Measurements from ENCODE around the gene CNEP1R1. TPM values are rescaled to one million over a fixed set of nuclear protein-coding genes. Genes with fewer than 3 reads are reported as not detected.

The CNEP1R1 gene
- total RNA-seq, 1 experiment from 2014 or later: 12.2 TPM

DNA sequence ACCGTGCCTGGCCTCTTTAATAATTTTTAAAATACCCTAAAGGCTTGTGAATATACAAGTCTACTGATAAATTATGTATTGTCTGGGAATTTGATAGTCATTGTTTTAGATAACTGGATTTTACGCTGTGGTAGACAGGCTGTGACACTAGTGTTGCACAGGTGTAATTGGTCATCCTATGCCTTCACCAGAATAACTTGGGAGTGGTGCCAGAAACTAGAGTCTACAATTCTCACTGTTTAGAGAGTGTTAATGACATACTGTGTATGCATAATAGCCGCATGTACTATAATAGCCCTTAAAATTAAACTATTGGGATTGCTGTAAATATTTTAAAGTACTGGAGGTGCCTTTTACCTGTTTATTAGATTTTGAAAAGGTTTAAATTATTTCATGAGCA lies 11.4 kb downstream of the CNEP1R1 start:
- H3K4me1 ChIP-seq (replicated peaks; ENCODE audit: insufficient read depth): no peaks in the 10 kb centered on the region
- H3K4me3 ChIP-seq: no peak overlapping the region
- CTCF ChIA-PET: no interaction called here
- no TSS peak for BruUV-seq (replicated peaks)
- intact Hi-C loops (cut with micrococcal nuclease; ENCODE audit: unreplicated experiment): no loop called here
- H3K9me3 ChIP-seq (ENCODE audit: insufficient read depth, low read depth): no peaks in the 10 kb centered on the region
- H4K20me1 ChIP-seq (ENCODE audit: insufficient read depth): no peaks in the 10 kb centered on the region
- DNase-seq: no peak
- 0 out of 2 replicates have a peak, but pooled peaks cover 5% of the 10 kb centered on the region for H3K36me3 ChIP-seq (ENCODE audit: low read depth)
- no peaks in the 10 kb centered on the region for H3F3A ChIP-seq (ENCODE audit: insufficient read depth, low read depth)
- H3K79me2 ChIP-seq (ENCODE audit: low read depth): no peaks in the 10 kb centered on the region
- no peak overlapping the region for H2AFZ ChIP-seq
- H3K27ac ChIP-seq: no peak overlapping the region
- no peaks in the 10 kb centered on the region for H3K27me3 ChIP-seq (ENCODE audit: insufficient read depth, low read depth)
- POLR2A ChIA-PET (ENCODE audit: unreplicated experiment): no interaction called here
- H3K9me2 ChIP-seq (ENCODE audit: insufficient read depth): no peaks in the 10 kb centered on the region
- H3K4me2 ChIP-seq: no peak overlapping the region
- TF ChIP-seq, protein P1, sequence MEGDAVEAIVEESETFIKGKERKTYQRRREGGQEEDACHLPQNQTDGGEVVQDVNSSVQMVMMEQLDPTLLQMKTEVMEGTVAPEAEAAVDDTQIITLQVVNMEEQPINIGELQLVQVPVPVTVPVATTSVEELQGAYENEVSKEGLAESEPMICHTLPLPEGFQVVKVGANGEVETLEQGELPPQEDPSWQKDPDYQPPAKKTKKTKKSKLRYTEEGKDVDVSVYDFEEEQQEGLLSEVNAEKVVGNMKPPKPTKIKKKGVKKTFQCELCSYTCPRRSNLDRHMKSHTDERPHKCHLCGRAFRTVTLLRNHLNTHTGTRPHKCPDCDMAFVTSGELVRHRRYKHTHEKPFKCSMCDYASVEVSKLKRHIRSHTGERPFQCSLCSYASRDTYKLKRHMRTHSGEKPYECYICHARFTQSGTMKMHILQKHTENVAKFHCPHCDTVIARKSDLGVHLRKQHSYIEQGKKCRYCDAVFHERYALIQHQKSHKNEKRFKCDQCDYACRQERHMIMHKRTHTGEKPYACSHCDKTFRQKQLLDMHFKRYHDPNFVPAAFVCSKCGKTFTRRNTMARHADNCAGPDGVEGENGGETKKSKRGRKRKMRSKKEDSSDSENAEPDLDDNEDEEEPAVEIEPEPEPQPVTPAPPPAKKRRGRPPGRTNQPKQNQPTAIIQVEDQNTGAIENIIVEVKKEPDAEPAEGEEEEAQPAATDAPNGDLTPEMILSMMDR (conservative IDR thresholded peaks at IDR 0.05): no peak
- no peak for TF ChIP-seq EZH2 (IDR thresholded peaks at IDR 0.05; ENCODE audit: low read depth)

DNA sequence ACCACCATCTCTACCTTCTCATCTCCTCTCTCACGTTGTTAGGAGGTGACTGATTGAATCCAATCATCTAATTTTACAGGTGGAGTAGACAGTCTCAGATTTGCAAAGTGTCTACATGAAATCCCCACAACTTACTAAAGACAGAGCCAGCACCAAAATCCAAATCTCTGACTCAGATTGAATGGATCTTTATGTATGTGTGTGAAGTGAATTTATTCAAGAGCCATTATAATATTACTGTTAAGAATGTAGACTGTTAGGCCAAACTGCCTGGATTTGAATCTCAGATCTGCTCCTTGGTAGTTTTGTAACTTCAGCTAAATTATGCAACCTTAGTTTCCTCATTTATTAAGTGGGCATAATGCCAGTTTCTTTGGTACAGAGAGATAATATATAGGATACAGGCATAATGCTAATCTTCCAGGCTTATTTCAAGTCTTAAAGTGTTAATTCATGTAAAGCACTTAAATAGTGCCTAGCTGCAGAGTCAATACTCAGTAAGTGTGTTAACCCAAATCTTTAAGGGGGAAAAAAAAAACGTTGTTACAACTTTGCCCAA lies 12.7 kb downstream of the CNEP1R1 start:
- H3K9me3 ChIP-seq (ENCODE audit: insufficient read depth, low read depth): no peaks in the 10 kb centered on the region
- H3K4me1 ChIP-seq (replicated peaks; ENCODE audit: insufficient read depth): no peaks in the 10 kb centered on the region
- H3K27me3 ChIP-seq (ENCODE audit: insufficient read depth, low read depth): no peaks in the 10 kb centered on the region
- POLR2A ChIA-PET (ENCODE audit: unreplicated experiment): no interaction called here
- H2AFZ ChIP-seq: no peak overlapping the region
- no peak overlapping the region for H3K4me2 ChIP-seq
- intact Hi-C loops (cut with micrococcal nuclease; ENCODE audit: unreplicated experiment): no loop called here
- no peaks in the 10 kb centered on the region for H4K20me1 ChIP-seq (ENCODE audit: insufficient read depth)
- CTCF ChIA-PET: no interaction called here
- DNase-seq: no peak
- H3K4me3 ChIP-seq: no peak overlapping the region
- H3K79me2 ChIP-seq (ENCODE audit: low read depth): no peaks in the 10 kb centered on the region
- H3F3A ChIP-seq (ENCODE audit: insufficient read depth, low read depth): no peaks in the 10 kb centered on the region
- 0 out of 2 replicates have a peak, but pooled peaks cover 5% of the 10 kb centered on the region for H3K36me3 ChIP-seq (ENCODE audit: low read depth)
- no peak overlapping the region for H3K27ac ChIP-seq
- no peaks in the 10 kb centered on the region for H3K9me2 ChIP-seq (ENCODE audit: insufficient read depth)
- TF ChIP-seq EZH2 (IDR thresholded peaks at IDR 0.05; ENCODE audit: low read depth): no peak
- TF ChIP-seq, protein P1 (conservative IDR thresholded peaks at IDR 0.05): no peak
- no TSS peak for BruUV-seq (replicated peaks)

DNA sequence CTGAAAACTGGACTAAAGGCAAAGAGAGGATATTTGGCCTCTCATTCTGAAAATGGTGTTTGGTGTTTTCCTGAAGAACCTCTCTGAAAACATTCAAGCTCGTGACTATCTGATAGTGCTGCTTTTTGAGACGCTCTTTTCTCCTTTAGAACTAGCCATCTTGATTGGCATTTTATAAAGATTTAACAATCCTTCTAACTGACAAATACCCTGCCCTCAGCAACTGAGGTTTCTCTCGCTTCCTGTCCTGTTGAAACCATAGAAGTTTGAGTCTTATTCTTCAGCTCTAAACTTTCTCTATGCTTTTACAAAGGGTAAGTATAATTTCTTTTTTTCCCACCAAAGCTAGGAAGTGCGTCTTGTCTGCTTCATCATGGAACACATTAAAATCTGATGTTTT lies 13.3 kb downstream of the CNEP1R1 start:
- Histone ChIP-seq H3K36me3 (ENCODE audit: low read depth) (0 out of 2 replicates have a peak, but pooled peaks cover 5% of the 10 kb centered on the region), H3F3A (ENCODE audit: insufficient read depth, low read depth) (no peaks in the 10 kb centered on the region), H3K4me2 (no peak overlapping the region), H3K4me1 (replicated peaks; ENCODE audit: insufficient read depth) (no peaks in the 10 kb centered on the region), H3K9me3 (ENCODE audit: insufficient read depth, low read depth) (no peaks in the 10 kb centered on the region), H3K79me2 (ENCODE audit: low read depth) (no peaks in the 10 kb centered on the region), H3K27me3 (ENCODE audit: insufficient read depth, low read depth) (no peaks in the 10 kb centered on the region), H3K9me2 (ENCODE audit: insufficient read depth) (no peaks in the 10 kb centered on the region), H4K20me1 (ENCODE audit: insufficient read depth) (no peaks in the 10 kb centered on the region), H3K27ac (no peak overlapping the region), H3K4me3 (no peak overlapping the region), H2AFZ (no peak overlapping the region)
- TF ChIP-seq, protein P1 (conservative IDR thresholded peaks at IDR 0.05): no peak
- BruUV-seq (replicated peaks): no TSS peak
- POLR2A ChIA-PET (ENCODE audit: unreplicated experiment): no interaction called here
- intact Hi-C loops (cut with micrococcal nuclease; ENCODE audit: unreplicated experiment): no loop called here
- DNase-seq: no peak
- CTCF ChIA-PET: interaction anchor here (0.6 to 1.0 kb wide), 2 partner anchors 7 to 172 kb away, joined by 3 to 5 read pairs; no protein-coding TSS in a partner anchor
